ENCODE results near the gene LYZL1. TPM values are rescaled to one million over a fixed set of nuclear protein-coding genes. Genes with fewer than 3 reads are reported as not detected.

Gene LYZL1
- total and polyA plus RNA-seq, 2 donors (not counting 1 experiment from before 2014, with no cell fraction given): not detected

GRCh38 chr10:29248158-29248557, 40.7 kb upstream of the LYZL1 start:
- Histone ChIP-seq H3K4me2 (ENCODE audit: extremely low read depth, insufficient read depth, low read length) (no peak overlapping the region), H3K79me2 (ENCODE audit: control insufficient read depth, insufficient read depth, low read length) (no peaks in the 10 kb centered on the region), H3K27ac (ENCODE audit: insufficient read depth, low read length) (no peak overlapping the region), H3K9ac (ENCODE audit: insufficient read depth, low read length) (no peak overlapping the region), H3K4me3 (replicated peaks in 1 of 4; ENCODE audit: control extremely low read depth in 1 of 4, insufficient read depth in 1 of 4, low read depth in 3 of 4, low read length in 4 of 4) (no peak overlapping the region), H4K20me1 (ENCODE audit: control insufficient read depth, extremely low read depth, insufficient read depth, low read length) (no peaks in the 10 kb centered on the region), H2AFZ (ENCODE audit: low read length) (no peak overlapping the region), H3K36me3 (ENCODE audit: control insufficient read depth, insufficient read depth, low read length) (no peaks in the 10 kb centered on the region), H3K9me3 (ENCODE audit: control insufficient read depth, insufficient read depth, low read depth, low read length) (no peaks in the 10 kb centered on the region), H3K27me3 (ENCODE audit: control insufficient read depth, insufficient read depth, low read length) (peaks cover 3% of the 10 kb centered on the region), H3K4me1 (ENCODE audit: control insufficient read depth, extremely low read depth, insufficient read depth, low read length) (peaks cover 4% of the 10 kb centered on the region)
- no peak for DNase-seq (ENCODE audit: low read depth in 2 of 2)
- no peak for TF ChIP-seq EZH2 (IDR thresholded peaks at IDR 0.05; ENCODE audit: low read length, missing control alignments)
- TF ChIP-seq, protein P1, sequence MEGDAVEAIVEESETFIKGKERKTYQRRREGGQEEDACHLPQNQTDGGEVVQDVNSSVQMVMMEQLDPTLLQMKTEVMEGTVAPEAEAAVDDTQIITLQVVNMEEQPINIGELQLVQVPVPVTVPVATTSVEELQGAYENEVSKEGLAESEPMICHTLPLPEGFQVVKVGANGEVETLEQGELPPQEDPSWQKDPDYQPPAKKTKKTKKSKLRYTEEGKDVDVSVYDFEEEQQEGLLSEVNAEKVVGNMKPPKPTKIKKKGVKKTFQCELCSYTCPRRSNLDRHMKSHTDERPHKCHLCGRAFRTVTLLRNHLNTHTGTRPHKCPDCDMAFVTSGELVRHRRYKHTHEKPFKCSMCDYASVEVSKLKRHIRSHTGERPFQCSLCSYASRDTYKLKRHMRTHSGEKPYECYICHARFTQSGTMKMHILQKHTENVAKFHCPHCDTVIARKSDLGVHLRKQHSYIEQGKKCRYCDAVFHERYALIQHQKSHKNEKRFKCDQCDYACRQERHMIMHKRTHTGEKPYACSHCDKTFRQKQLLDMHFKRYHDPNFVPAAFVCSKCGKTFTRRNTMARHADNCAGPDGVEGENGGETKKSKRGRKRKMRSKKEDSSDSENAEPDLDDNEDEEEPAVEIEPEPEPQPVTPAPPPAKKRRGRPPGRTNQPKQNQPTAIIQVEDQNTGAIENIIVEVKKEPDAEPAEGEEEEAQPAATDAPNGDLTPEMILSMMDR (conservative IDR thresholded peaks at IDR 0.05 in 1 of 2, IDR thresholded peaks at IDR 0.05 in 1 of 2; ENCODE audit: low read depth in 1 of 2, low read length in 2 of 2): no peak

DNA sequence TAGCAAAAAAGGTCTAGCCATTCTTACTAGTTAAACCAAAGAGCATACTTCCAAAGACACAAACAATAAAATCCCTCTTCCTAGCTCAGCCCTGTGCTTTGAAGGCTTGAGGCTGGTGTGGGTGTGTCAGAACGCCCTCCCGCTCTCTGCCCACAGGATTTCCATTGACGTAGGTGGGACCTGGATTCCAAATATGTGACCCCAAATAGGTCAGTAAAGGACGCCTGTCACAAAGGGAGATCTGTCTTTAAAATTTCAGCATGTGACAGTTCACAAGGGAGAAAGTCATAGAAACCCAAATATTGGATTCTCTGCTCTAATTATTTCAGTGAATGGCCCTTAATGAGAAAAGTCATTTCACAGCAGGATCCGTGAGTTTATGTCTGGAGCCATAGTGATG, 39.9 kb upstream of the LYZL1 start:
- Histone ChIP-seq H3K27ac (ENCODE audit: insufficient read depth, low read length) (no peak overlapping the region), H3K4me1 (ENCODE audit: control insufficient read depth, extremely low read depth, insufficient read depth, low read length) (peaks cover 4% of the 10 kb centered on the region), H3K79me2 (ENCODE audit: control insufficient read depth, insufficient read depth, low read length) (no peaks in the 10 kb centered on the region), H4K20me1 (ENCODE audit: control insufficient read depth, extremely low read depth, insufficient read depth, low read length) (no peaks in the 10 kb centered on the region), H3K9ac (ENCODE audit: insufficient read depth, low read length) (no peak overlapping the region), H2AFZ (ENCODE audit: low read length) (no peak overlapping the region), H3K36me3 (ENCODE audit: control insufficient read depth, insufficient read depth, low read length) (no peaks in the 10 kb centered on the region), H3K9me3 (ENCODE audit: control insufficient read depth, insufficient read depth, low read depth, low read length) (no peaks in the 10 kb centered on the region), H3K4me2 (ENCODE audit: extremely low read depth, insufficient read depth, low read length) (no peak overlapping the region), H3K4me3 (replicated peaks in 1 of 4; ENCODE audit: control extremely low read depth in 1 of 4, insufficient read depth in 1 of 4, low read depth in 3 of 4, low read length in 4 of 4) (no peak overlapping the region), H3K27me3 (ENCODE audit: control insufficient read depth, insufficient read depth, low read length) (peaks cover 4% of the 10 kb centered on the region)
- TF ChIP-seq EZH2 (IDR thresholded peaks at IDR 0.05; ENCODE audit: low read length, missing control alignments): no peak
- TF ChIP-seq, protein P1 (conservative IDR thresholded peaks at IDR 0.05 in 1 of 2, IDR thresholded peaks at IDR 0.05 in 1 of 2; ENCODE audit: low read depth in 1 of 2, low read length in 2 of 2): no peak
- DNase-seq (ENCODE audit: low read depth in 2 of 2): peak in 1 of 2 donors; percentile 31

GRCh38 chr10:29250066-29250465, 38.8 kb upstream of the LYZL1 start:
- Histone ChIP-seq H3K79me2 (ENCODE audit: control insufficient read depth, insufficient read depth, low read length) (no peaks in the 10 kb centered on the region), H3K36me3 (ENCODE audit: control insufficient read depth, insufficient read depth, low read length) (no peaks in the 10 kb centered on the region), H2AFZ (ENCODE audit: low read length) (no peak overlapping the region), H3K27me3 (ENCODE audit: control insufficient read depth, insufficient read depth, low read length) (peaks cover 4% of the 10 kb centered on the region), H3K9ac (ENCODE audit: insufficient read depth, low read length) (no peak overlapping the region), H4K20me1 (ENCODE audit: control insufficient read depth, extremely low read depth, insufficient read depth, low read length) (no peaks in the 10 kb centered on the region), H3K27ac (ENCODE audit: insufficient read depth, low read length) (no peak overlapping the region), H3K9me3 (ENCODE audit: control insufficient read depth, insufficient read depth, low read depth, low read length) (no peaks in the 10 kb centered on the region), H3K4me2 (ENCODE audit: extremely low read depth, insufficient read depth, low read length) (no peak overlapping the region), H3K4me1 (ENCODE audit: control insufficient read depth, extremely low read depth, insufficient read depth, low read length) (peaks cover 4% of the 10 kb centered on the region), H3K4me3 (replicated peaks in 1 of 4; ENCODE audit: control extremely low read depth in 1 of 4, insufficient read depth in 1 of 4, low read depth in 3 of 4, low read length in 4 of 4) (no peak overlapping the region)
- TF ChIP-seq EZH2 (IDR thresholded peaks at IDR 0.05; ENCODE audit: low read length, missing control alignments): no peak
- no peak for DNase-seq (ENCODE audit: low read depth in 2 of 2)
